ENCODE data around the gene HSD11B2. TPM values are rescaled to one million over a fixed set of nuclear protein-coding genes. Genes with fewer than 3 reads are reported as not detected.

Gene HSD11B2
- total RNA-seq, 1 experiment from 2014 or later, result 33.5 TPM

DNA sequence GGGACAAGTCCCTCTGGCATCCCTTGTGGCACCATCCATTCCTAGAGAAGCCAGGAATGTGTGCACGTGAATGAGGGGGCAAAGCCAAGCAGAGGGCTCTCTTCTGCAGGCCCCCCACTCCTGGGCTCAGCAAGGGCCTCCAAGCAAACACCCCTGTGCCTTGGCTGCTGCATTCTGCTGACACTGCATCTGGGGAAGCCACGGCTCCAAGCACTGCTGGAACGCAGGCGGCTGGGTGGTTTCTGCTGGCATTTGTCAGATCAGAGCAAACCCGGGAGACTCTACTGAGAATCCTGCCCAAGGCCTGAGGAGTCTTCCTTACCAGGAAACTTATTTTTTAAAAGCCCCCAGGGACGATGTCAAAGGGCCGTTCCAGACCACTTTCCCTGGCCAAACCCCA, 26.7 kb downstream of the HSD11B2 start:
- DNase-seq, result no peak
- Mint-ChIP-seq H3K36me3 (ENCODE audit: insufficient read depth in 1 of 3, low read depth in 3 of 3) (peaks cover 0 to 4% (median 3%) of the 10 kb centered on the region in 3 experiments; a peak in 3 of 7 replicates), H3K4me3 (no peak overlapping the region), H3K9me3 (no peaks in the 10 kb centered on the region), H3K4me1 (peaks cover 7 to 10% of the 10 kb centered on the region in 2 experiments), H3K27me3 (ENCODE audit: low read depth) (no peaks in the 10 kb centered on the region), H3K27ac (no peak overlapping the region)
- no peak overlapping the region for H2BK12ac ChIP-seq (ENCODE audit: insufficient read length, low read depth, low read length)
- no peak overlapping the region for H3T11ph ChIP-seq (ENCODE audit: low read length)
- no peaks in the 10 kb centered on the region for H3K4me1 ChIP-seq (ENCODE audit: insufficient read depth, low read length)
- H2BK5ac ChIP-seq (ENCODE audit: insufficient read length, low read length), result no peak overlapping the region
- H2BK20ac ChIP-seq (ENCODE audit: low read depth, low read length, poor library complexity, severe bottlenecking), result no peak overlapping the region
- H3K4me2 ChIP-seq (ENCODE audit: insufficient read depth, insufficient read length, low read length), result no peak overlapping the region
- H3K23me2 ChIP-seq (ENCODE audit: insufficient read length, low read depth, low read length, poor library complexity, severe bottlenecking), result no peaks in the 10 kb centered on the region
- H2AK5ac ChIP-seq (ENCODE audit: insufficient read length, low read length), result no peak overlapping the region
- no peaks in the 10 kb centered on the region for H3K9me3 ChIP-seq (ENCODE audit: control insufficient read depth, low read depth, low read length)
- no CpG with 5 or more reads among the region's 7 CpGs for WGBS (ENCODE audit: extremely low coverage, insufficient read length, low lambda C conversion rate)
- no peak overlapping the region for H3K56ac ChIP-seq (ENCODE audit: insufficient read length, low read depth, low read length)
- no peak overlapping the region; the same call in 1 of the 2 replicates for H3K14ac ChIP-seq (ENCODE audit: insufficient read depth, low read length)
- no peak for TF ChIP-seq CTCF (conservative IDR thresholded peaks at IDR 0.05)
- H2AFZ ChIP-seq (ENCODE audit: low read length), result no peak overlapping the region
- H3K23ac ChIP-seq (ENCODE audit: insufficient read length, low read depth, low read length), result no peak overlapping the region
- no peak overlapping the region for H3K9ac ChIP-seq (ENCODE audit: extremely low read depth, insufficient read length, low read length)
- no peaks in the 10 kb centered on the region for H3K79me2 ChIP-seq (ENCODE audit: insufficient read depth, low read length)
- H2BK15ac ChIP-seq (ENCODE audit: low read depth, low read length), result no peak overlapping the region
- no peak overlapping the region for H4K5ac ChIP-seq (ENCODE audit: insufficient read length, low read depth, low read length)
- H3K27me3 ChIP-seq (ENCODE audit: insufficient read depth, low read length), result no peaks in the 10 kb centered on the region
- no peak overlapping the region for H4K8ac ChIP-seq (replicated peaks; ENCODE audit: insufficient read length, low read depth, low read length)
- H3K27ac ChIP-seq (ENCODE audit: insufficient read length, low read depth, low read length), result no peak overlapping the region
- H4K91ac ChIP-seq (ENCODE audit: insufficient read length, low read depth, low read length), result no peak overlapping the region
- H4K20me1 ChIP-seq (ENCODE audit: control insufficient read depth, insufficient read depth, insufficient read length), result no peaks in the 10 kb centered on the region
- H3K79me1 ChIP-seq (ENCODE audit: insufficient read depth, low read depth, low read length, poor library complexity, severe bottlenecking), result no peaks in the 10 kb centered on the region
- H3K18ac ChIP-seq (ENCODE audit: insufficient read length, low read depth, low read length), result no peak overlapping the region
- no peak overlapping the region for H3K4ac ChIP-seq (ENCODE audit: low read depth, low read length)
- H2BK120ac ChIP-seq (ENCODE audit: low read depth, low read length, poor library complexity, severe bottlenecking), result no peak overlapping the region

Measured in H9 (cell line).